Gastroesophageal sphincter (tissue), 3 donors: ENCODE data around the gene RAB3C.

Experiments used
- EP300 ChIP-seq: sonication (generic); formaldehyde crosslinking; IDR thresholded peaks from one replicate; pipeline ENCODE4 v1.6.1; 2017; ENCODE audit warnings: antibody characterized with exemption, mild to moderate bottlenecking
- POLR2A ChIP-seq, 2 donors: fragments of 450-650 bp; IDR thresholded peaks; one replicate each; pipeline ENCODE4 v1.6.1; 2017; ENCODE audit warnings: antibody characterized with exemption in 2 of 2, mild to moderate bottlenecking in 2 of 2, moderate library complexity in 1 of 2
- TF ChIP-seq, protein P1 (sequence below), 4 experiments: fragments of 200-600 bp in 2 of 4; fragments of 450-650 bp in 2 of 4; sonication (generic) in 1 of 4; IDR thresholded peaks; one replicate each; pipeline ENCODE4 v1.5.1; 2017 to 2019; ENCODE audit warnings: antibody characterized with exemption in 4 of 4, mild to moderate bottlenecking in 2 of 4, moderate library complexity in 2 of 4

- TF ChIP-seq, protein P1, sequence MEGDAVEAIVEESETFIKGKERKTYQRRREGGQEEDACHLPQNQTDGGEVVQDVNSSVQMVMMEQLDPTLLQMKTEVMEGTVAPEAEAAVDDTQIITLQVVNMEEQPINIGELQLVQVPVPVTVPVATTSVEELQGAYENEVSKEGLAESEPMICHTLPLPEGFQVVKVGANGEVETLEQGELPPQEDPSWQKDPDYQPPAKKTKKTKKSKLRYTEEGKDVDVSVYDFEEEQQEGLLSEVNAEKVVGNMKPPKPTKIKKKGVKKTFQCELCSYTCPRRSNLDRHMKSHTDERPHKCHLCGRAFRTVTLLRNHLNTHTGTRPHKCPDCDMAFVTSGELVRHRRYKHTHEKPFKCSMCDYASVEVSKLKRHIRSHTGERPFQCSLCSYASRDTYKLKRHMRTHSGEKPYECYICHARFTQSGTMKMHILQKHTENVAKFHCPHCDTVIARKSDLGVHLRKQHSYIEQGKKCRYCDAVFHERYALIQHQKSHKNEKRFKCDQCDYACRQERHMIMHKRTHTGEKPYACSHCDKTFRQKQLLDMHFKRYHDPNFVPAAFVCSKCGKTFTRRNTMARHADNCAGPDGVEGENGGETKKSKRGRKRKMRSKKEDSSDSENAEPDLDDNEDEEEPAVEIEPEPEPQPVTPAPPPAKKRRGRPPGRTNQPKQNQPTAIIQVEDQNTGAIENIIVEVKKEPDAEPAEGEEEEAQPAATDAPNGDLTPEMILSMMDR (IDR thresholded peaks at IDR 0.05) = no peak
- TF ChIP-seq POLR2A (IDR thresholded peaks at IDR 0.05) = no peak
- no peak for TF ChIP-seq EP300
These were observed 192.9 kb downstream of the RAB3C start for GRCh38 chr5:58775701-58776262.
